Fibroblast of lung (primary cell): ENCODE results near the gene DEGS2.

ENCODE experiments used
- CTCF ChIP-seq, 2 donors: IDR thresholded peaks in 1 of 2; conservative IDR thresholded peaks in 1 of 2; 1 replicate in 1 of 2; 2 replicates in 1 of 2; pipeline ENCODE4 v1.5.1; 2011 to 2012; ENCODE audit warnings: low read length in 2 of 2, control low read depth in 1 of 2, inconsistent platforms in 1 of 2, low read depth in 1 of 2, mild to moderate bottlenecking in 1 of 2
- EZH2 ChIP-seq: IDR thresholded peaks from 2 replicates; pipeline ENCODE4 v1.5.1; 2012; ENCODE audit warnings: low read length, control low read depth, mild to moderate bottlenecking; ENCODE audit errors: missing control alignments

GRCh38 chr14:100134586-100134985 is 24.9 kb downstream of the DEGS2 start:
- TF ChIP-seq CTCF (conservative IDR thresholded peaks at IDR 0.05 in 1 of 2, IDR thresholded peaks at IDR 0.05 in 1 of 2; ENCODE audit: low read depth in 1 of 2, low read length in 2 of 2) (no peak), EZH2 (no peak)
